T-helper 2 cell treated with Interferon-gamma antibody and Interleukin-4, amounts not matched to agents 100 ng/mL and 5 ng/mL, for 36 hours (primary cell): Measurements from ENCODE around the gene SETDB2. TPM values are rescaled to one million over a fixed set of nuclear protein-coding genes. Genes with fewer than 3 reads are reported as not detected.

Source experiments
- intact Hi-C: fragments of 100-400 bp; cut with micrococcal nuclease; formaldehyde crosslinking; loops from one replicate; pipeline ENCODE4 v1.15.1; 2023
- total RNA-seq: library from RNA; stranded (reverse); gene quantifications from 2 replicates; pipeline ENCODE4 v1.2.3, GENCODE V29; 2022

Gene SETDB2
- total RNA-seq = 15.2 and 15.4 TPM in 2 replicates

DNA sequence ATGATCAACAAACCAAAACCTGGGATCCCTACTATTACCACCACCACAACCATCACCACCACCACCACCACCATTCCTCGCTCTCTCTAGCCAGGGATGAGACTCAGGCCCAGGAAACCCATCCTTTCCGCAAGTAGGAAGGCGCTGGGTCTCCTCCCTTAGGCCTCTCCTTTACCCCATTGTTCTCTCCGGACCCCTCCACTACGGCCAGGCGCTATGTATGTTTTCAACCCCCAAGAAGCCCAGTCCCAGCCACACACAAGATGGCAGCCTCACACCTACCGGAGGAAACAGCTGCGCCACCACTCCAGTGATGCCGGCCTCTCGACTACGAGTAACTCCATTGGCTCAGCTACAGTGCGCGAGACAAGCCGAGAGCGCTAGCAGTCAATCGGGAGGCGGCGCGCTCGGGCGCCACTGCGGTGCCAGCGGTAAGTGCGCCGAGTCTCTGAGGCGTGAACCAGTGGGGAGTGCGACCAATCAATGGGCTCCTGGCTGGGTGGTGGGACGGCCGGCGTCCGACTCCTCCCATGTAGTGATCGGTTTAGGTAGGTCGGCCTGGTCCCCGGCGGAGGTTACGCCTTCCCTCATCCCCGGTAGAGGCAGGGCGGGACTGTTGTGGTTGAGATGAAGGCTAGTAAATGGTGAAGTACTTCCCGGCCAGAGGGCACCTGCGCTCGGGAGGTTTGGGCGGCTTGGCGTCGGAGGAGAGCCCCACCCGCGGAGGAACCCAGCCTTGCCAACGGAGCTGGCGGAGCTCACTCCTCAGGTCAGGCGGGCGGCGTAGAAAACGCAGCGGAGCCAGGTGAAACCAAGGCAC lies at the start of gene SETDB2, which contains the start of gene CAB39L:
Gene SETDB2 (plus strand): TSS at position 571 of the 820 bp plus-strand sequence. CDS start 7,620 bp downstream, outside the sequence.
Gene CAB39L (minus strand): TSS at position 361 of the 820 bp plus-strand sequence. CDS start 61,154 bp downstream, outside the sequence.
- intact Hi-C loops = loop anchor here (1.0 to 5.0 kb wide), 13 partner anchors 10 to 1405 kb away; partner anchors contain the start of genes CDADC1, EBPL, FNDC3A and KPNA3

GRCh38 chr13:49395451-49395865 lies 48.6 kb upstream of the SETDB2 start:
- intact Hi-C loops = no loop called here

DNA sequence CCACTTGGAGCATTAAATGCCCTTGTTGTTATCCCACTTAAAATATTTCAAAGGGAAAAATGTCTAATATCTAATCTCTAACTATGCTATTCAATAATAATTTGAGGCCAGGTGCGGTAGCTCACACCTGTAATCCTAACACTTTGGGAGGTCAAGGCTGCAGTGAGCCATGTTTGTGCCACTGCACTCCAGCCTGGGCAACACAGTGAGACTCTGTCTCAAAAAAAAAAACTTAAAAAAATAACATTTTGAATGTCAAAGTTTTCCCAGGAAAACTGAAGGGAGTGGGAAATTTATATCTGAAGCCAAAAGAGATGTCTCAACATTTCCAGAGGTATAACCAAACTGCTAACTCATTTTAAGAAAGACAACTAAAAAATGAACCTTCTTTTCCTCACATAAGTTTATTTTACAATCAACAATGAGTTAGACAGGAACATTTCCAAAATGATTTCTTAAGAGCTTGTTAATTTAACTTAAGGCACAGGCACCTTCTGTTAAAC lies 48.1 kb upstream of the SETDB2 start:
- intact Hi-C loops = no loop called here

DNA sequence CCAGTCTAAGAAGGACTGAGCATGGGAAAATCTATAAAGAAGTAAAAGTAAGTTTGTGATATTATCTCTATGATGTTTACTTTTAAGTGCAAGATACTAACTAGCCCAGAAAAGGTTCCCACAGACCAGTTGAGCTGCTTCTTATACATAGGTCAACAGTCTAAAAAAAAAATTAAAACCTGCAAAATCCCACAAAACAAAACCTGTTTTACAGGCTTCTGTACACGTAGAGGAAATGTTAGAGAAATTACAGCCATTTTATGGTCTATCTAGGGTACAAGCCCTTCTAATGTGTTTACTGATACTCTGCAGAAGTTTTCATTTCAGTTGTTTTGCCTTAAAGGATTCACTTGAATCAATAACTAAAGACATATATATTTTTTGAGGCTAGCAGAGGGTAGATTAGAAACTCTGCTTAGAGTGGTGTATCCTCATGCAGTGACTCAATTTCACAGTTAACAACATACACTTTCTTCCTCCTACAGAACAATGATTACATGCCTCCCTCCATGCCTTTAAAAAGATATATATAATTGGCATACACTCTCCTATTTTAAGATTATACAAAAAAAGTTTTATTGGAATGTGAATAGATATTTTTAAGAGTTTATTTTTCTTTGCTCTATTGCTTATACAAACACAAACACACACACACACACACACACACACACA lies 44.1 kb upstream of the SETDB2 start:
- intact Hi-C loops = no loop called here

DNA sequence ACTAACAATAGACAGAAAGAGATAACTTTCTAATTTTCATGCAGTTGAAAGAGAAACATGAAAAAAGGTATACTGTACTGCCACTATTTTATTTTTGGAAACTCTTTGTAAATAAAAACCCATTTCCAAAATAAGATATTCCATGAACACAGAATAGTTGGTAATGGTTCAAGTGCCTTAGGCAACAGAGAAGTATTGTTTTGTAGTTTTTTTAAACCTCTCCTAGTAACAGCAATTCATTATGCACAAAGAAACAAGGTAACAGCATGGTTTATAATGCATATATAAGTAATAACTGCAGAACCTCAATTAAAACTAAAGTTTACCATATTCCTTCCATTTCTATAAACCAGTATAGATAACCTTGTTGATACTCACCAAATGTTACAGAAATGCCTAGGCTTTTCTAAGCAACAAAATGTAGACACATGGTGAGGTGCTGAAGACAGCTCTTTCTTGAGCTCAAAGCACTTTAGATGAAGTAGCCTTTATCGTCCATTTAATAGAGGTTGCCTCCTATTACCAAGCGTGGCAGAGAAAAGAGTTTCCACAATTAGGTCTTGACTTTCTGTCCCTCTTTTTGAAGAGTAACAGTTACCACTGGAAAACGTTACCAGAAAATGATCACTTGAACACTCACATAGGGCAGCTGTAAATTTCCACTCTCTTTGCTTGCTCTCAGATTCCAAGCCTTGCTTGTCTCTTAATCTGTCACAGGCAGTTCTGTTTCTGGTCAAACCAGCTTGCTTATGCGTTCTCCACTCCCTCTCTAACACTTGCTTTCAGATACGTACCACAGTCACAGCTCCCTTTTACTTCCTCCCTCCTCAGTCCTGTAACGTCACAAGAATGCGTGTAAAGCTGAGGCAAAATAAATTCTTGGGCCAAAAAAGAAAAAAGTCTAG lies 43.1 kb upstream of the SETDB2 start:
- intact Hi-C loops = no loop called here

GRCh38 chr13:49403996-49404702 lies 39.9 kb upstream of the SETDB2 start:
- intact Hi-C loops = no loop called here

GRCh38 chr13:49404703-49405020 lies 39.4 kb upstream of the SETDB2 start:
- intact Hi-C loops = no loop called here

GRCh38 chr13:49407068-49407467 lies 37.0 kb upstream of the SETDB2 start:
- intact Hi-C loops = no loop called here

GRCh38 chr13:49407936-49408335 lies 36.1 kb upstream of the SETDB2 start:
- intact Hi-C loops = no loop called here

DNA sequence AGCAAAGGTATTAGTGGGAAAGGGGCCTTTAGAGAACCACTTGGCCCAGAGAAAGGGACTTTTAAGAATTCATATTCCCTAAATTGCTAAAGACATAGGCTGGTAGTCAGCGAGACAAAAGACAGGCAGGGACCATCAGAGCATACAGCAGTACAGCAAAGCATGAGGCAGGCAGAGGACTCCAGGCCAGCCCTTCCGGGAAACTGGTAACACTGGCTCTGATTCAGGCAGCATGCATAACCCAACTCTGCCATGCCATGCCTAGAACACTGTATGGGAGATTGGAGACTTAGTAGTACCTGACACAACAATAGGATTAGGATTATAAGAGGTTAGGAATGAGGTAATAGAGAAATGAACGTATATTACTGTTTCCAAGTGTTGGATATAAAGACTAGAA lies 35.1 kb upstream of the SETDB2 start:
- intact Hi-C loops = no loop called here

DNA sequence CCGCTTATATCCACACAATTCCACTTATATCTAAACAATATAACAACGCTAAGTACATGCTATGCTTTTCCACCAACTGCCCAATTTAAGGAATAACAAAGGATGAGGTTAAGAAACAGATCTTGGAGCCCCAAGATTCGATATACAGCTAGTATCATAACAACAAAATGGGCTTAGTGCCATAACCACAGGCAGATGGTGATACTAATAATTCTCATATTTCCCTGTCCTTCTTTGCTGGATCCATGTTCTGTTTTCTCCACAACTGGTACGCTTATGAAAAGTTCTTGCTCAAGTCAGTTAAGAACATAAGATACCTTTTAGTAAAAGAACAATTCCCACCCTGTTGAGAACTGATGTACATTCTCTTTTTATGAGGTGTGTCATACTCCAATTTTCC lies 34.1 kb upstream of the SETDB2 start:
- intact Hi-C loops = no loop called here

DNA sequence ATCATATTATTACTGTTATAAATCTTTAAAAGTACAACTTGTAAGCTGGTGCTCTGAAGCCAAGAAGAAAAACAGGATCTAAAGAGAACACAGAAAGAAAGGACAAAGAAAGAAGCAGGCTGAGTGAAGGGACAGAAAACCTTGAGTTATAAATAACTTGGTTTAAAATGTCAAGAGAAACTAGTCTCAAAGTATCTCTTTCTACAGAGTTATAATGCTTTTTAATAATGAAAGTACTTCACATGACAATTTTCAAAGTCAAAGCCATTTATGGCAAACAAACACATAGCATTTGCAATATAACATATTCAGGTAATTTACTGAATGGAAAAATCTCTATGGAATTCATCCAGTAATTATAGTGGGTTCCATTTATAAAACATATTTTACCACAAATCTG lies 33.6 kb upstream of the SETDB2 start:
- intact Hi-C loops = no loop called here

DNA sequence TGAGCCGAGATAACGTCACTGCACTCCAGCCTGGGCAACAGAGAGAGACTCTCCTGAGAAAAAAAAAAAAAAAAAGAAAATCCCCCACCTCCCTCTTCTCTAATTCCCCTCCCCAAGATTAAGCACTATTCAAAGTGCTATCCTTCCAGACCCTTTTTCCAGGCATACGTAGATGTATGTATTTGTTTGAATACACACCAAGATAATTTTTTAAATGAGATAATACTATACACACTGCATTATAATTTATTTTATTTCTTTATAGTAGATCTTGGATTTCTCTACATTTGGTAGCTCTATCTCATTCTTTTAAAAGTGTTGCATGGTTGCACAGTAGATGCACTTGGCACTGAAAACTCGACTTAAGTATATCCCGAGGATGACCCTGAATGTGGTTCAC lies 32.7 kb upstream of the SETDB2 start:
- intact Hi-C loops = no loop called here

DNA sequence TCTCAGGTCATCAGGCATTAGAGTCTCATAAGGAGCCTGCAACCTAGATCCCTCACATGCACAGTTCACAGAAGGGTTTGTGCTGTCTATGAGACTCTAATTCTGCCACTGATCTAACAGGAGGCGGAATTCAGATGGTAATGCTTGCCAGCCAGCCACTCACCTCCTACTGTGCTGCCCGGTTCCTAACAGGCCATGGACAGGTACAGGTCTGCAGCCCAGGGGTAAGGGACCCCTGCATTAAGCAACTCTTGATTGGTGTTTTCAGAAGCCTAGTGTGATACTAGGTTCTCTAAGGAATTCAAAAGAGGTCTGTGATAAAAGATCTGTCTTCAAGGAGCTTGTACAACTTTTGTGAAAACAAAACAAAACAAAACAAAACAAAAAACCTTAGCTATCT lies 31.3 kb upstream of the SETDB2 start:
- intact Hi-C loops = no loop called here

- intact Hi-C loops = no loop called here
Measured at GRCh38 chr13:49417161-49417560, 26.9 kb upstream of the SETDB2 start.

- intact Hi-C loops = no loop called here
Measured at GRCh38 chr13:49418206-49418605, 25.9 kb upstream of the SETDB2 start.

GRCh38 chr13:49419276-49419675 lies 24.8 kb upstream of the SETDB2 start:
- intact Hi-C loops = no loop called here

GRCh38 chr13:49421391-49421790 lies 22.7 kb upstream of the SETDB2 start:
- intact Hi-C loops = loop anchor here (1.0 kb wide), 1 partner anchor 186 kb away; no protein-coding TSS in a partner anchor

- intact Hi-C loops = no loop called here
Measured at GRCh38 chr13:49424011-49424560, 20.0 kb upstream of the SETDB2 start.

DNA sequence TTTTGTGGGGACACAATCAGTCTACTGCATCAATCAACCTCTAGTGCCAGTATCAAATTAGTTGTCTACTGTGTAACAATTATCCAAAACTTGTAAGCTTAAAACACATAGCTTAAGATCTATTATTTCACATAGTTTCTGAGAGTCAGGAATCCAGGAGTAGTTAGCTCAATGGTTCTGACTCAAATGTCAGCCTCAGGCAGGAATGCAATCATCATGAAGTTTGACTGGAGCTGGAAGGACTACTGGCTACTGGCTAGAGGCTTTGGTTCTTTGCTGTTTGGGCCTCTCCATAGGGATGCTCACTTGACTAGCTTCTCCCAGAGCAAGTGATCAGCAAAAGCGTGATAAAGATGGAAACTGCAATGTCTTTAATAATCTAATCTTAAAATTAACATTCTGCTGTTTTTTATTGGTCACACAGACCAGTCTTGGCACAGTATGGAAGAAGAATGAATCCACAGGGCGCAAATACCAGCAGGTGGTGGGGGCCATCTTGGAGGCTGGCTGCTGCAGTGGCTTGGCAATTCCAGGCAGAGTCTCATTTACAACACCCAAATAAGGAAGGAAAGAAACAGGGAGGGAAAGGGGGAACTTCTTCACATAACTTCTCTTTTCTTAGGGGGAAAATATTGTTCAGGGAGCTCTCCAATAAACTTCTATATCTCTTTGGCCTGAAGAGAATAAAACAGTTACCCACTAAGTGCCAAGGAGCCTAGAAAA lies 15.9 kb upstream of the SETDB2 start:
- intact Hi-C loops = no loop called here
